Activated T-cell treated with anti-CD3 and anti-CD28 coated beads, Interleukin-2, amount 50 U/mL, for 48 hours (primary cell): ENCODE measurements around the gene SLC4A7.
A peak's percentile ranks its signal among the peaks of the same experiment; 100 is the strongest.
"Not testable (repeated sequence)": the region's sequence is repeated elsewhere in the genome, so short reads cannot be mapped to it uniquely, and the experiment has no call there.

Source experiments
- DNase-seq, 2 experiments: peaks; one replicate each; pipeline ENCODE4 v3.0.0-alpha.2; 2020

SLC4A7 gene

GRCh38 chr3:27357665-27358258, 126.4 kb downstream of the SLC4A7 start:
- peak; percentile 54 to 64 for DNase-seq

- no peak for DNase-seq
Measured at GRCh38 chr3:27356976-27357375, 127.2 kb downstream of the SLC4A7 start.

GRCh38 chr3:27354588-27355203, 129.5 kb downstream of the SLC4A7 start:
- DNase-seq, result no peak

- no peak for DNase-seq
Measured at GRCh38 chr3:27354161-27354560, 130.0 kb downstream of the SLC4A7 start.

- no peak for DNase-seq
Measured at GRCh38 chr3:27353221-27353620, 131.0 kb downstream of the SLC4A7 start.

GRCh38 chr3:27352047-27352446, 132.1 kb downstream of the SLC4A7 start:
- DNase-seq, result no peak

GRCh38 chr3:27349832-27350231, 134.4 kb downstream of the SLC4A7 start:
- no peak for DNase-seq

GRCh38 chr3:27345959-27346865, 138.0 kb downstream of the SLC4A7 start:
- no peak for DNase-seq

GRCh38 chr3:27345493-27345892, 138.7 kb downstream of the SLC4A7 start:
- DNase-seq, result no peak

GRCh38 chr3:27345045-27345444, 139.1 kb downstream of the SLC4A7 start:
- no peak for DNase-seq

- no peak for DNase-seq
Measured at GRCh38 chr3:27344192-27344591, 140.0 kb downstream of the SLC4A7 start.

- DNase-seq, result no peak
Measured at GRCh38 chr3:27342267-27342666, 141.9 kb downstream of the SLC4A7 start.

GRCh38 chr3:27340534-27340933, 143.7 kb downstream of the SLC4A7 start:
- no peak for DNase-seq

- no peak for DNase-seq
Measured at GRCh38 chr3:27335571-27335970, 148.6 kb downstream of the SLC4A7 start.

- no peak for DNase-seq
Measured at GRCh38 chr3:27333843-27334242, 150.3 kb downstream of the SLC4A7 start.

GRCh38 chr3:27328982-27329762, 155.0 kb downstream of the SLC4A7 start:
- DNase-seq, result not testable (repeated sequence)

GRCh38 chr3:27326629-27327545, 157.3 kb downstream of the SLC4A7 start:
- no peak for DNase-seq

- no peak for DNase-seq
Measured at GRCh38 chr3:27326202-27326601, 158.0 kb downstream of the SLC4A7 start.

- DNase-seq, result no peak
Measured at GRCh38 chr3:27325419-27325818, 158.8 kb downstream of the SLC4A7 start.

GRCh38 chr3:27324686-27325085, 159.5 kb downstream of the SLC4A7 start:
- DNase-seq, result no peak

GRCh38 chr3:27323087-27323570, 161.1 kb downstream of the SLC4A7 start:
- no peak for DNase-seq
